GM18861 (cell line): ENCODE results near the gene PCDHB2.
"Not testable (repeated sequence)": the region's sequence is repeated elsewhere in the genome, so short reads cannot be mapped to it uniquely, and the experiment has no call there.

Experiments
- ATAC-seq: cut with Tn5 transposase; IDR thresholded peaks from one replicate; pipeline ENCODE4 v1.9.1; 2021; ENCODE audit not compliant: unreplicated experiment

Gene PCDHB2

DNA sequence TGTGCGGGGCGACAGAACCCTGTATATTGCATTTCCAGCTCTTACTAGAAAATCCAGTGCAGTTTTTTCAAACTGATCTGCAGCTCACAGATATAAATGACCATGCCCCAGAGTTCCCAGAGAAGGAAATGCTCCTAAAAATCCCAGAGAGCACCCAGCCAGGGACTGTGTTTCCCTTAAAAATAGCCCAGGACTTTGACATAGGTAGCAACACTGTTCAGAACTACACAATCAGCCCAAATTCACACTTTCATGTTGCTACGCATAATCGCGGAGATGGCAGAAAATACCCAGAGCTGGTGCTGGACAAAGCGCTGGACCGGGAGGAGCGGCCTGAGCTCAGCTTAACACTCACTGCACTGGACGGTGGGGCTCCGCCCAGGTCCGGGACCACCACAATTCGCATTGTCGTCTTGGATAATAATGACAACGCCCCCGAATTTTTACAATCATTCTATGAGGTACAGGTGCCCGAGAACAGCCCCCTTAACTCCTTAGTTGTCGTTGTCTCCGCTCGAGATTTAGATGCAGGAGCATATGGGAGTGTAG is 41.4 kb downstream of the PCDHB2 start:
- ATAC-seq = no peak

DNA sequence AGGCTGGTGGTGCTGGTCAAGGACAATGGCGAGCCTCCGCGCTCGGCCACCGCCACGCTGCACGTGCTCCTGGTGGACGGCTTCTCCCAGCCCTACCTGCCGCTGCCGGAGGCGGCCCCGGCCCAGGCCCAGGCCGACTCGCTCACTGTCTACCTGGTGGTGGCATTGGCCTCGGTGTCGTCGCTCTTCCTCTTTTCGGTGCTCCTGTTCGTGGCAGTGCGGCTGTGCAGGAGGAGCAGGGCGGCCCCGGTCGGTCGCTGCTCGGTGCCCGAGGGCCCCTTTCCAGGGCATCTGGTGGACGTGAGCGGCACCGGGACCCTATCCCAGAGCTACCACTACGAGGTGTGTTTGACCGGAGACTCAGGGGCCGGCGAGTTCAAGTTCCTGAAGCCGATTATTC is 42.9 kb downstream of the PCDHB2 start:
- ATAC-seq = not testable (repeated sequence)
